HG03439 (cell line): ENCODE measurements around the gene ADAM33.
A peak's percentile ranks its signal among the peaks of the same experiment; 100 is the strongest.

Source experiments
- ATAC-seq: cut with Tn5 transposase; IDR thresholded peaks from one replicate; pipeline ENCODE4 v1.9.1; 2021; ENCODE audit warnings: mild to moderate bottlenecking, moderate library complexity; ENCODE audit not compliant: unreplicated experiment

Gene ADAM33

GRCh38 chr20:3667434-3668037 is 14.3 kb downstream of the ADAM33 start:
- no peak for ATAC-seq

- no peak for ATAC-seq
Observed at GRCh38 chr20:3663858-3664257, 18.0 kb downstream of the ADAM33 start.

GRCh38 chr20:3663031-3663701 is 18.6 kb downstream of the ADAM33 start, which contains the start of gene GFRA4:
Gene GFRA4, minus strand, starts transcription at chr20:3663399. Its CDS starts 0 bp downstream, at chr20:3663399.
- ATAC-seq: no peak

DNA sequence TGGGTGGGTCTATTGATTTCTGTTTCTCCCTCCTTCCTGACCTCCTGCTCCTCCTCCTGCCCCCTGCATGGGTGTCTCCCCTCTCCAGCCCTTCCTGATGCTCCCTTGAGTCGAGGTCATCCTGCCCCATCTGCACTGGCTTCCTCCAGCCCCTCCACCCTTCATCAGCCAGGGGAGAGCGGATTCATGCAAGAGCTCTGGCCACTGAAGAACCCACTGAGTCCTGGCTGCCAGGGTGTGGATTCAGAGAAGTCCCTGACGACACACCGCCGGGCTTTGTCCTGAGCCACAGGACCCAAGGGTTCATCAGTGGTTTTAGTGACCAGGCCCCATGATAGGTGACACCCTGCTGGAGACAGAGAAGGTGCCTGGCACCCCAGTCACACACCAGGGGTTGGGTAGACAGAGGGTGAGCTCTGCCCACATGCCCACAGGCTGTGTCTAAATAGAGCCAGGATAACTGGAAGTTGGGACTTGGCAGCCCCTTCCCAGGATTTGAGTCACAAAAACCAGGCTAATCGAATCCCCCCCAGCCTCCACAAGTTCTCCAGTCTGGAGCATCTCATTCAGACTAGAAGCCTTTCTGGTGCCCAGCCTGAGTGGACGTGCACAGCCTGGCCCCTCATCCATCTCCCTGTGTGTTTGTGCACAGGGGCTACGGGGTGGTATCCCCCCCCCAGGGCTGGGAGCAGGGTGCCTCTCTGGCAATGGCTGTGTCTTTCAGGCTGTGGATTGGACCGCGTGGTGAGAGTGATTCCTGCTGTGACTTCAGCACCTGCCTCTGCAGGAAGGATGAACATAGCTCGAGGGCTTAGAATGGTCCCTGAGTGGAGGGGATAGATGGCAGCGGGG is 19.8 kb downstream of the ADAM33 start:
- no peak for ATAC-seq

GRCh38 chr20:3661060-3661813 is 20.6 kb downstream of the ADAM33 start:
- no peak for ATAC-seq

DNA sequence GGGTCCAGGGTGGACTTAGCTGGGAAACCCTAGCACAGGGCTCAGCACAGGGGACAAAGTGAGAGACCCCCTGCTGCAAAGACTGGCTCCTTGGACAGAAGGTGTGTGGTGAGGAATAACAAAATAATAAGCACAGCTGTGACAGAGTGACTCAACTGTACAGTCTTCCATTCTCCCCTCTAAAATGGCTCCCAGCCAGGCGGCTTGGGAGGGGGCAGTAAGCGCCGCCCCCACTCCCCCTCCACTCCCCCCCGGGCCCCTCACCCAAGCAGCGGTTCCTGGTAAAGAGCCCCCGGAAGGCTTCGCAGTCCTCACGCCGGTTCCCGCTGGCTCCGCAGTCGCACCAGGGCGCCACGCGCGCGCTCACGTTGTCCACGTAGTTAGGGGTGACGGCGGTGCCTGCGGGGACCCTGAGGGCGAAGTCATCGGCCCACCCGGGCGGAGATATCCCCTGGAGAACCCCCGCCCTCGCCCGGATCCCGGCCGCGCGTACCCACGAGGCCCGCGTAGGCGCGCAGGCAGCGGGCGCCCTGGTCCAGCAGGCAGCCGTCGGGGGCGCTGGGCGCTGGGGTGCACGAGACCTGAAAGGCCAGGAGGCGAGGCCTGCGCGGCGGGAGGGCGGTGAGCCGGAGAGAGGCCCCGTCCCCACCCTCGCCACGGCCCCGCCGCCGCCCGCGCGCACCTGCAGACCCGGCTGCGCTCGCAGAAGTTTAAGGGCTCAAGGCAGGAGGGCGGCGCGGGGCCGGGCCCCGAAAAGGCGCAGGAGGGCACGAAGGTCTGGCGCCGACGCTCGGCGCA is 21.3 kb downstream of the ADAM33 start:
- ATAC-seq: no peak

GRCh38 chr20:3659492-3660261 is 22.1 kb downstream of the ADAM33 start:
- no peak for ATAC-seq

GRCh38 chr20:3658716-3659491 is 22.9 kb downstream of the ADAM33 start:
- ATAC-seq: peak; percentile 84

DNA sequence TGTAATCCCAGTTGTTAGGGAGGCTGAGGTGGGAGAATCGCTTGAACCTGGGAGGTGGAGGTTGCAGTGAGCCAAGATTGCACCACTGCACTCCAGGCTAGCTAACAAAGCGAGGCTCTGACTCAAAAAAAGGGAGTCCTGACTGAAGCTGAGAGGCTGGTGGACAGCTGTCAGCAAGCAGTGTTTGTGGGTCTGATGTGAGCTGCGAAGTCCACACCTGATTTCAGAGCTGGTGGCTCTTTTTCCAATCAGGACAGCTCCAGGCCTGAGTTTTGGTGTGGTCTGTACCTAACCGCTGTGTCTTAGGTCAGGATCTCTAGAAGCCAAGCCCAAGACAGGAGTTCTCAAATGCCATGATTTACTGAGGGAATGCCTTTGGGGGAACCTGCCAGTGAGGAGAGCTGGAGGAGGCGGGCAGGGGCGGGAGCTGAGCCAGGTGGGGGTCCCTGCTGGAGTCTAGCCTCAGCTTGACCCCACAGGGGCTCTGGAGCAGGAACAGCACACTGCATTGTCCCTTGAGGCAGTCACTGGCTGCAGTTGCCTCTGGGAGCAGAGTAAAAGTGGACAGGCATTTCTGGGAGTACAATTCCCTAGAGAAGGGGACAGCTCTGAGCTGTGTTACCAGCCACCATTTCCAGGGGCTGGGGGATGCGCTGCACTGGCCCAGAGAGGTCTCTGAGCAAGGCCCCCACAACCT is 23.6 kb downstream of the ADAM33 start:
- no peak for ATAC-seq

GRCh38 chr20:3655131-3655405 is 26.7 kb downstream of the ADAM33 start:
- no peak for ATAC-seq

- ATAC-seq: no peak
Observed at GRCh38 chr20:3654326-3655130, 27.3 kb downstream of the ADAM33 start.

- no peak for ATAC-seq
Observed at GRCh38 chr20:3653921-3654320, 27.9 kb downstream of the ADAM33 start.

- ATAC-seq: no peak
Observed at GRCh38 chr20:3652676-3653596, 28.9 kb downstream of the ADAM33 start.

- no peak for ATAC-seq
Observed at GRCh38 chr20:3652221-3652620, 29.6 kb downstream of the ADAM33 start.

GRCh38 chr20:3651204-3651962 is 30.4 kb downstream of the ADAM33 start:
- no peak for ATAC-seq

- no peak for ATAC-seq
Observed at GRCh38 chr20:3648951-3649350, 32.9 kb downstream of the ADAM33 start.
